ENCODE data around the gene C1orf159.

C1orf159 gene

DNA sequence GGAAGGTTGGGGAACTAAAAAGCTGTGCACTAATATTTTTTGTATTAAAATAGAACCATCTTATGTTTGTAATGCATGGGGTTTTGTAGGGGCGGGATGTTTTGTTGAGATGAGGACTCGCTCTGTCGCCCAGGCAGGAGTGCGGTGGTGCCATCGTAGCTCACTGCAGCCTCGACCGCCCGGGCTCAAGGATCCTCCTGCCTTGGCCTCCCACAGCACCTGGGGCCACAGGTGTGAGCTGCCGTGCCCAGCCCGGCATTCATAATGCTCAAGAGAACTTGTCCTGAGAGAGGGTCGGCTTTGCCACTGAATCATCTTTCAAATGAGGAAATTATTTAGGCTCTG, 3.0 kb upstream of the C1orf159 start:
- TF ChIP-seq SPI1 (IDR thresholded peaks at IDR 0.05; ENCODE audit: borderline replicate concordance, low read depth), result no peak
- TF ChIP-seq CTCF (IDR thresholded peaks at IDR 0.05; ENCODE audit: insufficient read depth, low read length), result no peak
- no peak overlapping the region for H3K27ac ChIP-seq (replicated peaks)
- H3K27me3 ChIP-seq (ENCODE audit: insufficient read depth, poor library complexity, severe bottlenecking), result peaks cover 18% of the 10 kb centered on the region
- H3K4me3 ChIP-seq (replicated peaks; ENCODE audit: insufficient read depth, low read length), result no peak overlapping the region
- DNase-seq (ENCODE audit: low read depth in 1 of 2, low spot score in 1 of 2), result no peak

GRCh38 chr1:1118011-1118875, 2.4 kb upstream of the C1orf159 start:
- TF ChIP-seq POLR2AphosphoS5 (IDR thresholded peaks at IDR 0.05; ENCODE audit: low read depth), result no peak
- TF ChIP-seq REST (IDR thresholded peaks at IDR 0.05; ENCODE audit: insufficient replicate concordance, low read depth), result no peak
- TF ChIP-seq GABPA (IDR thresholded peaks at IDR 0.05; ENCODE audit: low read depth), result no peak
- TF ChIP-seq CTCF (IDR thresholded peaks at IDR 0.05; ENCODE audit: insufficient read depth, low read length), result no peak
- no peak for TF ChIP-seq SPI1 (IDR thresholded peaks at IDR 0.05; ENCODE audit: borderline replicate concordance, low read depth)
- Histone ChIP-seq H3K27me3 (ENCODE audit: insufficient read depth, poor library complexity, severe bottlenecking) (peaks cover 18% of the 10 kb centered on the region), H3K27ac (replicated peaks) (no peak overlapping the region), H3K4me3 (replicated peaks; ENCODE audit: insufficient read depth, low read length) (no peak overlapping the region)
- no peak for DNase-seq (ENCODE audit: low read depth in 1 of 2, low spot score in 1 of 2)

DNA sequence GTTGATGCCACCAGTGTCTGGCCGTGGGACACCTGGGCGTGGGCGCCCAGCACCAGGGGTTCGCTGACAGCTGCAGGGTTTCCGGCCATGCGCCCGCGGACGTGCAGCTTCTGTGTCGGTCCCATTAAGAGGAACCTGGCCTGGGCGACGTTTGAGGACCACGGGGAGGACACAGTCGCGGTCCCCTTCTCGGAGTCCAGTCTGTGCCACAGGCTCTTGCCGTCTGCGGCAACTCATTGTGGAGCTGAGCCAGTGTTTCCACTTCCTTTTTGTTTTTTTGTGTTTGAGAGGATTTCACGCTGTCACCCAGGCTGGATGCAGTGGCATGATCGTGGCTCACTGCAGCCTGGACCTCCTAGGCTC, 1.6 kb upstream of the C1orf159 start:
- no peak overlapping the region for H3K27ac ChIP-seq (replicated peaks)
- peaks cover 18% of the 10 kb centered on the region for H3K27me3 ChIP-seq (ENCODE audit: insufficient read depth, poor library complexity, severe bottlenecking)
- DNase-seq (ENCODE audit: low read depth in 1 of 2, low spot score in 1 of 2), result peak in 1 of 2 experiments; percentile 48
- no peak for TF ChIP-seq CTCF (IDR thresholded peaks at IDR 0.05; ENCODE audit: insufficient read depth, low read length)
- TF ChIP-seq POLR2AphosphoS5 (IDR thresholded peaks at IDR 0.05; ENCODE audit: low read depth), result no peak
- TF ChIP-seq REST (IDR thresholded peaks at IDR 0.05; ENCODE audit: insufficient replicate concordance, low read depth), result no peak
- peak; percentile 67; the same call in 1 of the 2 replicates for TF ChIP-seq SPI1 (IDR thresholded peaks at IDR 0.05; ENCODE audit: borderline replicate concordance, low read depth)
- no peak for TF ChIP-seq GABPA (IDR thresholded peaks at IDR 0.05; ENCODE audit: low read depth)
- H3K4me3 ChIP-seq (replicated peaks; ENCODE audit: insufficient read depth, low read length), result no peak overlapping the region
